ENCODE data around the gene RXRB.

Gene RXRB

DNA sequence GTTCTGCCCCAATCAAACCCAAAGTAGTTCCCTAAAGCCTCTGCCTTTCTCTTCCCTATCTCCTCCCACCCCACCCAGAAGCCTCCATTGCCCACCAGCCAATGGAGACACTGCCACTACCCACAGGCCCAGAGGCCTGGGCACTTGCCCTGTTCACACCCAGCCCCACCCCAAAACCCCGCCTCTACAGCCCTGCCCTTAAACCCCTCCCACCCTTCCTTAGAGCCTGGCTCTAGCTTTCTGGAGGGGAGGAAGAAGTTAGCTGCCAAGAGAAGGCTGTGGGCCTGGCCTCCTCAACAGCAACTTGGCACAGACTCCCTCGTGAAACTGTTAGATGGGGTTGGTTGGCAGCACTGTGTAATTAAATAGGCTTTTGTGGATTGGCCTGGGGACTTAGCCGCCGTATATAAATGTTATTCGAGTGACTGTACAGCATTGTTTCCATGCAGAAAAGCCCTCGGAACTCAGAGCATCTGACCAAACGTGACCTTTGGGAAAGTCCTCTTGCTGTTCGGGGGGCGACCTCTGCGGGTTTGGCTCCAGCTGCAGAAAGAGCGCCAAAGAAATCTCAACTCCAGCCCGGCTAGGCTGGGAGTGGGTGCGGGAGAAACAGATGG is 39.6 kb downstream of the RXRB start:
- peak; percentile 15; the same call in 2 of the 3 replicates for ATAC-seq

DNA sequence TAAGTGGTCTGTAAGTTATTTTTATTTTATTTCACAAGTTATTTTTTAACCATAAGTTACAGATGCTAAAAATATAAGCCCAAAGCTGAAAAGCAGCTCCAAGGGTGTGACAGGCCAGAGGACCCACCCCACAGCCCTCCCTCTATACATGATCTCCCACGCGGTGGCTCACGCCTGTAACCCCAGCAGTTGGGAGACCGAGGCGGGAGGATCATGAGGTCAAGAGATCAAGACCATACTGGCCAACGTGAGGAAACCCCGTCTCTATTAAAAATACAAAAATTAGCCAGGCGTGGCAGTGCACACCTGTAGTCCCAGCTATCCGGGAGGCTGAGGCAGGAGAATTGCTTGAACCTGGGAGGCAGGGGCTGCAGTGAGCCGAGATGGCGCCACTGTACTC is 40.4 kb downstream of the RXRB start:
- no peak for ATAC-seq
- TF ChIP-seq CSDC2 (CRISPR knock-in tag; IDR thresholded peaks at IDR 0.05) (no peak), ZFP3 (CRISPR knock-in tag; IDR thresholded peaks at IDR 0.05) (no peak), TOX (CRISPR knock-in tag; IDR thresholded peaks at IDR 0.05; ENCODE audit: borderline replicate concordance) (no peak), TCF4 (CRISPR knock-in tag; IDR thresholded peaks at IDR 0.05; ENCODE audit: borderline replicate concordance) (no peak), RARB (CRISPR knock-in tag; IDR thresholded peaks at IDR 0.05) (no peak)
- TF ChIP-seq, protein P1, sequence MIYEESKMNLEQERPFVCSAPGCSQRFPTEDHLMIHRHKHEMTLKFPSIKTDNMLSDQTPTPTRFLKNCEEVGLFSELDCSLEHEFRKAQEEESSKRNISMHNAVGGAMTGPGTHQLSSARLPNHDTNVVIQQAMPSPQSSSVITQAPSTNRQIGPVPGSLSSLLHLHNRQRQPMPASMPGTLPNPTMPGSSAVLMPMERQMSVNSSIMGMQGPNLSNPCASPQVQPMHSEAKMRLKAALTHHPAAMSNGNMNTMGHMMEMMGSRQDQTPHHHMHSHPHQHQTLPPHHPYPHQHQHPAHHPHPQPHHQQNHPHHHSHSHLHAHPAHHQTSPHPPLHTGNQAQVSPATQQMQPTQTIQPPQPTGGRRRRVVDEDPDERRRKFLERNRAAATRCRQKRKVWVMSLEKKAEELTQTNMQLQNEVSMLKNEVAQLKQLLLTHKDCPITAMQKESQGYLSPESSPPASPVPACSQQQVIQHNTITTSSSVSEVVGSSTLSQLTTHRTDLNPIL (CRISPR knock-in tag; IDR thresholded peaks at IDR 0.05; ENCODE audit: low read depth) = no peak
- TF ChIP-seq, protein P2, sequence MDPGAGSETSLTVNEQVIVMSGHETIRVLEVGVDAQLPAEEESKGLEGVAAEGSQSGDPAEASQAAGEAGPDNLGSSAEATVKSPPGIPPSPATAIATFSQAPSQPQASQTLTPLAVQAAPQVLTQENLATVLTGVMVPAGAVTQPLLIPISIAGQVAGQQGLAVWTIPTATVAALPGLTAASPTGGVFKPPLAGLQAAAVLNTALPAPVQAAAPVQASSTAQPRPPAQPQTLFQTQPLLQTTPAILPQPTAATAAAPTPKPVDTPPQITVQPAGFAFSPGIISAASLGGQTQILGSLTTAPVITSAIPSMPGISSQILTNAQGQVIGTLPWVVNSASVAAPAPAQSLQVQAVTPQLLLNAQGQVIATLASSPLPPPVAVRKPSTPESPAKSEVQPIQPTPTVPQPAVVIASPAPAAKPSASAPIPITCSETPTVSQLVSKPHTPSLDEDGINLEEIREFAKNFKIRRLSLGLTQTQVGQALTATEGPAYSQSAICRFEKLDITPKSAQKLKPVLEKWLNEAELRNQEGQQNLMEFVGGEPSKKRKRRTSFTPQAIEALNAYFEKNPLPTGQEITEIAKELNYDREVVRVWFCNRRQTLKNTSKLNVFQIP (CRISPR knock-in tag; IDR thresholded peaks at IDR 0.05; ENCODE audit: borderline replicate concordance, low read depth) = no peak
- TF ChIP-seq, protein P3, sequence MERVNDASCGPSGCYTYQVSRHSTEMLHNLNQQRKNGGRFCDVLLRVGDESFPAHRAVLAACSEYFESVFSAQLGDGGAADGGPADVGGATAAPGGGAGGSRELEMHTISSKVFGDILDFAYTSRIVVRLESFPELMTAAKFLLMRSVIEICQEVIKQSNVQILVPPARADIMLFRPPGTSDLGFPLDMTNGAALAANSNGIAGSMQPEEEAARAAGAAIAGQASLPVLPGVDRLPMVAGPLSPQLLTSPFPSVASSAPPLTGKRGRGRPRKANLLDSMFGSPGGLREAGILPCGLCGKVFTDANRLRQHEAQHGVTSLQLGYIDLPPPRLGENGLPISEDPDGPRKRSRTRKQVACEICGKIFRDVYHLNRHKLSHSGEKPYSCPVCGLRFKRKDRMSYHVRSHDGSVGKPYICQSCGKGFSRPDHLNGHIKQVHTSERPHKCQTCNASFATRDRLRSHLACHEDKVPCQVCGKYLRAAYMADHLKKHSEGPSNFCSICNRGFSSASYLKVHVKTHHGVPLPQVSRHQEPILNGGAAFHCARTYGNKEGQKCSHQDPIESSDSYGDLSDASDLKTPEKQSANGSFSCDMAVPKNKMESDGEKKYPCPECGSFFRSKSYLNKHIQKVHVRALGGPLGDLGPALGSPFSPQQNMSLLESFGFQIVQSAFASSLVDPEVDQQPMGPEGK (CRISPR knock-in tag; IDR thresholded peaks at IDR 0.05; ENCODE audit: borderline replicate concordance) = no peak

More for the DNA sequence above, 39.6 kb downstream of the RXRB start:
- TF ChIP-seq, protein P4, sequence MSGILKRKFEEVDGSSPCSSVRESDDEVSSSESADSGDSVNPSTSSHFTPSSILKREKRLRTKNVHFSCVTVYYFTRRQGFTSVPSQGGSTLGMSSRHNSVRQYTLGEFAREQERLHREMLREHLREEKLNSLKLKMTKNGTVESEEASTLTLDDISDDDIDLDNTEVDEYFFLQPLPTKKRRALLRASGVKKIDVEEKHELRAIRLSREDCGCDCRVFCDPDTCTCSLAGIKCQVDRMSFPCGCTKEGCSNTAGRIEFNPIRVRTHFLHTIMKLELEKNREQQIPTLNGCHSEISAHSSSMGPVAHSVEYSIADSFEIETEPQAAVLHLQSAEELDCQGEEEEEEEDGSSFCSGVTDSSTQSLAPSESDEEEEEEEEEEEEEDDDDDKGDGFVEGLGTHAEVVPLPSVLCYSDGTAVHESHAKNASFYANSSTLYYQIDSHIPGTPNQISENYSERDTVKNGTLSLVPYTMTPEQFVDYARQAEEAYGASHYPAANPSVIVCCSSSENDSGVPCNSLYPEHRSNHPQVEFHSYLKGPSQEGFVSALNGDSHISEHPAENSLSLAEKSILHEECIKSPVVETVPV (CRISPR knock-in tag; IDR thresholded peaks at IDR 0.05) = no peak
- TF ChIP-seq ZNF70 (CRISPR knock-in tag; IDR thresholded peaks at IDR 0.05) (no peak), TCF4 (CRISPR knock-in tag; IDR thresholded peaks at IDR 0.05; ENCODE audit: borderline replicate concordance) (no peak), RARB (CRISPR knock-in tag; IDR thresholded peaks at IDR 0.05) (no peak), ARNTL (CRISPR knock-in tag; IDR thresholded peaks at IDR 0.05; ENCODE audit: borderline replicate concordance, low read depth) (no peak), ZFP3 (CRISPR knock-in tag; IDR thresholded peaks at IDR 0.05) (no peak)
- TF ChIP-seq, protein P1 (CRISPR knock-in tag; IDR thresholded peaks at IDR 0.05; ENCODE audit: low read depth) = no peak
- TF ChIP-seq, protein P2 (CRISPR knock-in tag; IDR thresholded peaks at IDR 0.05; ENCODE audit: borderline replicate concordance, low read depth) = no peak

DNA sequence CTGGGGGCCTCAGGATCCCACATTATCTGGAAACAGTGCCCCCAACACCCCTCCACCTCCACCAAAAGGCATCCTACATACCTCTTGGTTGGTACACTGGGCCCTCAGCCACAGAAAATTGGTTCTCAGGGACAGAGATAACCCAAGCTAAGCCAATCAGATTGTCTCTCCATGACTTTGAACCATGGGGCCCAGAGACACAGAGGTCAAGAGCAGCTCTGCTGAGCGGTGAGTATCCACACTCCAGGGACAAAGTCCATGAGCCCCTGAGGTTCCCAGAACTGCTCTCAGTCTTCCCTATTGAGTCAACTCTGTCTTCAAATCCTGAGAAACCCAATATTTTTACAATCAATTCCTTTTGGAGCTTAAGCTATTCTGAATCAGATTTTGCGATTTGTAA is 43.5 kb downstream of the RXRB start:
- no peak for ATAC-seq
- TF ChIP-seq, protein P1 (CRISPR knock-in tag; IDR thresholded peaks at IDR 0.05; ENCODE audit: low read depth) = no peak
- no peak for TF ChIP-seq OSR1 (CRISPR knock-in tag; IDR thresholded peaks at IDR 0.05)
- no peak for TF ChIP-seq TCF4 (CRISPR knock-in tag; IDR thresholded peaks at IDR 0.05; ENCODE audit: borderline replicate concordance)
- TF ChIP-seq ZC3H10 (CRISPR knock-in tag; IDR thresholded peaks at IDR 0.05) = no peak
- no peak for TF ChIP-seq ZFP30 (CRISPR knock-in tag; IDR thresholded peaks at IDR 0.05)
- TF ChIP-seq RARB (CRISPR knock-in tag; IDR thresholded peaks at IDR 0.05) = no peak
- TF ChIP-seq ZNF8 (CRISPR knock-in tag; IDR thresholded peaks at IDR 0.05) = no peak

Measured in SK-N-SH treated with all-trans-retinoic acid at 6 μM for 48 hours (cell line).